GM12873 (cell line): ENCODE results near the gene SERPINA3.

Experiments
- CTCF ChIP-seq: IDR thresholded peaks from 2 replicates; pipeline ENCODE4 v1.5.1; 2012; ENCODE audit warnings: low read depth, mild to moderate bottlenecking, moderate library complexity, low read length, control low read depth; ENCODE audit not compliant: insufficient read depth; ENCODE audit errors: missing control alignments

The SERPINA3 gene

DNA sequence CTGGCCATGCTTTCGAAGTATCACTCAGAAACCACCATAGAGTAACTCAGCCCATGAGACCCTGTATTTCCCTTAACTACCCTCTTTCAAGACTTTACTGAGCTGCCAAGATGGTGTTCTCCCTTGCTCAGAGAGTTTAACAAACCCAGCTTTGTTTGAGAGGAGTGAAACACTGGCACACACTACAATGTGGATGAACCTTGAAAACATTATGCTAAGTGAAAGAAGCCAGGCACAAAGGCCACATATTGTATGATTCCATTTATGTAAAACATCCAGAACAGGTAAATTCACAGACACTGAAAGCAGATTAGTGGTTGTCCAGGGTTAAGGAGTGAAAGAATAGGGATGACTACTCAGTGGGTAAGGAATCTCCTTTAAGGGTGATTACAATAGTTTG, 18.9 kb downstream of the SERPINA3 start:
- no peak for TF ChIP-seq CTCF

DNA sequence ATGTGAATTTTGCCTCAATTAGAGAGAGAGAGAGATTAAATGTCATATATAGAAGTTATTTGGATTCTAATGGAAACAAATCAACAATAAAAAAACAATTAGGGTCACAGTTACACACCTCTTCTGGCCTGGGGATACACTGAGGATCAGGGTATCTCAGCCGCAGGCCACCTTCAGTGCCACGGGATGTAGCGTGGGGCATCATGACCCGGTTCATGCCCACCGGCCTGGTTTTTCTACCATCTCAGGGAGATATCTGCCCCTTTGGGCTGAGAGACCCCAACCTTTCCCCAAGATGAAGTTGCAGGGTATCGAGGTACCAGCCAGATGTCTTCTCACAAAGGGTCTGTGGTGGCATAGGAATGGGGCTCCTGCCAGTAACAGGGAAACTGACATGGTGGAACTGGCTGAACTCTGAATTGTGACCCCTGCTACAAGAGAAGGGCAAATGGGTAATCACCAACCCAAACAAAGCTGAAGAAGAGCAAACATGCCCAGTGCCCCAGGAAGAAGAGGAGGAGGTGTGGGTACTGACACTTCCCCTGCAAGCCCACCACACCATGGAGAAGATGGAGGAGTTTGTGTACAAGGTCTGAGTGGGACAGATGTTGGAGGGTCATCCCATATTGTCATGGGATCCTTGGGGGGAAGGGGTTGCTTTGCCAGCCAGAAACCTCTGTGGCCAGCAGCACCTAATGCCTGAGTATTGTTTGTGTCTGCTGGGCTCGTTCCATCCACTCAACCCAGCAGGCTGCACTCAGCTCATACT, 19.5 kb downstream of the SERPINA3 start:
- no peak for TF ChIP-seq CTCF

GRCh38 chr14:94632305-94632590, 20.1 kb downstream of the SERPINA3 start:
- TF ChIP-seq CTCF: no peak

GRCh38 chr14:94633121-94633520, 20.9 kb downstream of the SERPINA3 start:
- no peak for TF ChIP-seq CTCF

GRCh38 chr14:94635154-94635553, 23.0 kb downstream of the SERPINA3 start:
- no peak for TF ChIP-seq CTCF

- TF ChIP-seq CTCF: peak; percentile 23
These were observed 24.7 kb downstream of the SERPINA3 start for GRCh38 chr14:94636744-94637412.

DNA sequence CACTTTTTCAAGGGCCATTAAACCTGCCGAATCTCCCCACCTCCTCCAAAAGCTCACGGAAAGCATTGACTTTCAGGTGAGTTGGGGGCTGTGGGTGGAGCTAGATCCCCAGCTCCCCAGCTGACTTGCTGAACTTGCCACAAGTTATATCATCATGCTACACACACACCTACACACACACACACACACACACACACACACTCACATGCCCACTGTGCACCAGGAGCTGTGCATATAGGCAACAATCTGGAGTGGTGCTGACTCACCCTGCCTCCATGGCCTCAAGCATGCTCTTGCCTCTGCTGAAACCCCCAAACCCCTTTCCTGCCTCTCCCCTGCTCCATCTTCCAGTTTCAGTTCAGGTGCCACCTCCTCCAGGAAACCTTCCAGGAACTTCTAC, 26.1 kb downstream of the SERPINA3 start:
- no peak for TF ChIP-seq CTCF
